GM12878 (cell line): ENCODE measurements around the gene MEIOSIN. TPM values are rescaled to one million over a fixed set of nuclear protein-coding genes. Genes with fewer than 3 reads are reported as not detected.

Source experiments
- CHD1 ChIP-seq: IDR thresholded peaks from 2 replicates; pipeline ENCODE4 v1.6.1; 2012; ENCODE audit warnings: low read depth, low read length, improper control_type of control experiment
- HCFC1 ChIP-seq: fragments of 150-350 bp; IDR thresholded peaks from 2 replicates; pipeline ENCODE4 v1.6.1; 2014; ENCODE audit warnings: low read length
- HDAC2 ChIP-seq: fragments of 200-600 bp; sonication (generic); IDR thresholded peaks from 2 replicates; pipeline ENCODE4 v1.6.1; 2017
- MTA2 ChIP-seq: fragments of 450-650 bp; IDR thresholded peaks from 2 replicates; pipeline ENCODE4 v1.6.1; 2016; ENCODE audit warnings: low read depth, mild to moderate bottlenecking, moderate library complexity
- POLR2AphosphoS5 ChIP-seq: IDR thresholded peaks from 2 replicates; pipeline ENCODE4 v1.6.1; 2011; ENCODE audit warnings: mild to moderate bottlenecking, low read length, inconsistent platforms
- RELA ChIP-seq: fragments of 450-650 bp; IDR thresholded peaks from 2 replicates; pipeline ENCODE4 v1.8.0; 2014; ENCODE audit warnings: borderline replicate concordance; ENCODE audit not compliant: partially characterized antibody
- RFX5 ChIP-seq: IDR thresholded peaks from 2 replicates; pipeline ENCODE4 v1.6.1; 2011; ENCODE audit warnings: low read depth, low read length, improper control_type of control experiment
- SMARCA5 ChIP-seq: fragments of 450-650 bp; IDR thresholded peaks from 2 replicates; pipeline ENCODE4 v1.6.1; 2017; ENCODE audit warnings: mild to moderate bottlenecking
- SREBF2 ChIP-seq: IDR thresholded peaks from 2 replicates; pipeline ENCODE4 v1.6.1; 2012; ENCODE audit warnings: mild to moderate bottlenecking, low read length
- SRF ChIP-seq, 2 experiments: IDR thresholded peaks; 2 replicates each; pipeline ENCODE4 v1.6.1; 2011; ENCODE audit warnings: low read depth in 2 of 2, low read length in 2 of 2, mild to moderate bottlenecking in 1 of 2, moderate library complexity in 1 of 2
- SUPT20H ChIP-seq: IDR thresholded peaks from 2 replicates; pipeline ENCODE4 v1.6.1; 2011; ENCODE audit warnings: low read depth, mild to moderate bottlenecking, low read length, moderate library complexity, borderline replicate concordance; ENCODE audit not compliant: control insufficient read depth
- TAF1 ChIP-seq: IDR thresholded peaks from 2 replicates; pipeline ENCODE4 v1.6.1; 2011; ENCODE audit warnings: mild to moderate bottlenecking, low read depth, low read length, borderline replicate concordance
- TCF12 ChIP-seq: IDR thresholded peaks from 2 replicates; pipeline ENCODE4 v1.6.1; 2011; ENCODE audit warnings: low read depth, mild to moderate bottlenecking, low read length
- ZNF384 ChIP-seq: IDR thresholded peaks from 2 replicates; pipeline ENCODE4 v1.6.1; 2012; ENCODE audit warnings: low read depth, mild to moderate bottlenecking, low read length, improper control_type of control experiment, borderline replicate concordance
- polyA plus RNA-seq, 11 experiments: library from polyadenylated mRNA; depleted of rRNA in 4 of 11; unstranded in 6 of 11; stranded (reverse) in 5 of 11; fragments of >200 nt; fragmentation: Nextera tagmentation in 4 of 11; fragmentation: Illumina TruSeq in 1 of 11; extraction: Ambion mirVana in 4 of 11; extraction: Trizol in 1 of 11; gene quantifications; 1 replicate in 1 of 11; 2 replicates in 10 of 11; pipeline versions ENCODE4 v1.2.1 to v1.2.3, GENCODE V29; 2011 to 2016; ENCODE audit warnings: inconsistent platforms in 2 of 11, missing spikeins in 2 of 11, low read depth in 1 of 11
- total RNA-seq, 4 experiments: library from RNA; depleted of rRNA in 3 of 4; stranded (reverse); fragments of >200 nt in 3 of 4; fragmentation: Illumina TruSeq in 1 of 4; extraction: Trizol in 1 of 4; gene quantifications; 2 replicates each; pipeline versions ENCODE4 v1.2.1 to v1.2.3, GENCODE V29; 2013 to 2021
- TF ChIP-seq, protein P1 (sequence below): fragments of 450-650 bp; formaldehyde crosslinking; IDR thresholded peaks from 2 replicates; pipeline ENCODE4 v1.4.0; 2020; ENCODE audit warnings: mild to moderate bottlenecking, moderate library complexity
- TF ChIP-seq, protein P2 (sequence below), 3 experiments: IDR thresholded peaks in 2 of 3; conservative IDR thresholded peaks in 1 of 3; 2 replicates each; pipeline ENCODE4 v1.5.1; 2011; ENCODE audit warnings: low read depth in 3 of 3, low read length in 3 of 3, mild to moderate bottlenecking in 3 of 3, control low read depth in 2 of 3, moderate library complexity in 2 of 3, inconsistent platforms in 1 of 3, mixed read lengths in 1 of 3; ENCODE audit not compliant: control insufficient read depth in 2 of 3, insufficient read depth in 1 of 3; ENCODE audit errors: extremely low read depth in 1 of 3
- TF ChIP-seq, protein P3 (sequence below): IDR thresholded peaks from 2 replicates; pipeline ENCODE4 v1.6.1; 2012; ENCODE audit warnings: low read length, inconsistent platforms
- TF ChIP-seq, protein P4 (sequence below): fragments of 450-650 bp; conservative IDR thresholded peaks from 2 replicates; pipeline ENCODE4 v1.6.1; 2017; ENCODE audit warnings: mild to moderate bottlenecking, moderate library complexity
- TF ChIP-seq, protein P5 (sequence below): IDR thresholded peaks from 2 replicates; pipeline ENCODE4 v1.6.1; 2012; ENCODE audit warnings: low read depth, low read length, improper control_type of control experiment

MEIOSIN gene
- total and polyA plus RNA-seq, 10 of the 15 experiments (the other 5 are each of a cell fraction or from before 2014, with no cell fraction given), result 0.05 to 0.66 (median 0.14) TPM; not detected in 4

DNA sequence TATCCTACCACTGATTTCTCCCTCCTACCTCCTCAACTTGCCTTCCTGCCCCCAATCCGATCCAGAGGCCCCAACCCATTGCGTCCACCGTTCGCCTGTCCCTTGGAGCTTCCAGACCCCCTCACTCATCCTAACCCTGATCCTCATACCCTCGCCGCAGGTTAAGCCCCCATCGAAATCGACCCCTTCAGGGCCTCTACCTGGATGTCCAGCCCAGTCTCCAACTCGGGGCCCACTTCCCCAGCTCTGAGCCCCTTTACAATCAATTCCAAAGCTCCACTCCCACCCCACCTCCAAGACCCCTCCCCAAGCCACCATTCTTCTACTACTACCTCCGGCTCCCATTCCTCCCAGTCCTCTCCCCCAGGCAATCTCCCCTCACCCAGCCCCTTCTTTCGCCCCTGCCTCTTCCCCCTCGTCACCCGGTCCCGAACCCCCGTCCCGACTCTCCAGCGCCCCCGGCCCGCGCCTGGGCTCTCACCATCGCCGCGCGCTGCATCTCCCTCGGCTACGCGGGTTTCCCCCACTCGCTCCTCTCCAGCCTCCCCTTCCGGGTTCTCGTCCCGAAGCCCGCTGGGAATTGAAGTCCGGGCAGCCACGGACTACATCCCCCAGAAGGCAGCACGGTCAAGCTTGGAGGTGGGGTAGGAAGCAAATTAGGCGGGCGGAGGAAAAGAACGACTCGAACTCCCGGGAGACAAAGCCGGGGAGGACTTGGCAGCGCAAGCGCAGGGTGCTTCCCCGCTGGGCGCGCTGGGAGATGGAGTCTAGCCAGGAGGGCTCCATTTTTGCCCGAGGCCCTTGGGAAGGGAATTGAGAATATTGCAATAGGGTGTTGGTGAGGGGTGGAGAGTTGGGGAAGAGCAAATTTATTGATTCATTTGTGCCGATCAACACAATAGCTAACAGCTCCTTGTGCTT is 2.6 kb upstream of the MEIOSIN start, which contains the start of gene FBXO46 (continued):
- TF ChIP-seq CHD1 (no peak), MTA2 (no peak), RFX5 (0 out of 2 replicates have a peak, but pooled peaks have one; percentile 22), HDAC2 (no peak), SUPT20H (no peak), RELA (peak; percentile 94), SMARCA5 (no peak), TAF1 (peak; percentile 79), POLR2AphosphoS5 (0 out of 2 replicates have a peak, but pooled peaks have one; percentile 47), TCF12 (peak; percentile 9; the same call in 1 of the 2 replicates), SREBF2 (no peak), ZNF384 (0 out of 2 replicates have a peak, but pooled peaks have one; percentile 3), SRF (IDR thresholded peaks at IDR 0.05; ENCODE audit: low read depth in 2 of 2, low read length in 2 of 2) (peak in 1 of 2 experiments; percentile 77; a peak in 2 of 4 replicates), HCFC1 (peak; percentile 99)
- TF ChIP-seq, protein P1, sequence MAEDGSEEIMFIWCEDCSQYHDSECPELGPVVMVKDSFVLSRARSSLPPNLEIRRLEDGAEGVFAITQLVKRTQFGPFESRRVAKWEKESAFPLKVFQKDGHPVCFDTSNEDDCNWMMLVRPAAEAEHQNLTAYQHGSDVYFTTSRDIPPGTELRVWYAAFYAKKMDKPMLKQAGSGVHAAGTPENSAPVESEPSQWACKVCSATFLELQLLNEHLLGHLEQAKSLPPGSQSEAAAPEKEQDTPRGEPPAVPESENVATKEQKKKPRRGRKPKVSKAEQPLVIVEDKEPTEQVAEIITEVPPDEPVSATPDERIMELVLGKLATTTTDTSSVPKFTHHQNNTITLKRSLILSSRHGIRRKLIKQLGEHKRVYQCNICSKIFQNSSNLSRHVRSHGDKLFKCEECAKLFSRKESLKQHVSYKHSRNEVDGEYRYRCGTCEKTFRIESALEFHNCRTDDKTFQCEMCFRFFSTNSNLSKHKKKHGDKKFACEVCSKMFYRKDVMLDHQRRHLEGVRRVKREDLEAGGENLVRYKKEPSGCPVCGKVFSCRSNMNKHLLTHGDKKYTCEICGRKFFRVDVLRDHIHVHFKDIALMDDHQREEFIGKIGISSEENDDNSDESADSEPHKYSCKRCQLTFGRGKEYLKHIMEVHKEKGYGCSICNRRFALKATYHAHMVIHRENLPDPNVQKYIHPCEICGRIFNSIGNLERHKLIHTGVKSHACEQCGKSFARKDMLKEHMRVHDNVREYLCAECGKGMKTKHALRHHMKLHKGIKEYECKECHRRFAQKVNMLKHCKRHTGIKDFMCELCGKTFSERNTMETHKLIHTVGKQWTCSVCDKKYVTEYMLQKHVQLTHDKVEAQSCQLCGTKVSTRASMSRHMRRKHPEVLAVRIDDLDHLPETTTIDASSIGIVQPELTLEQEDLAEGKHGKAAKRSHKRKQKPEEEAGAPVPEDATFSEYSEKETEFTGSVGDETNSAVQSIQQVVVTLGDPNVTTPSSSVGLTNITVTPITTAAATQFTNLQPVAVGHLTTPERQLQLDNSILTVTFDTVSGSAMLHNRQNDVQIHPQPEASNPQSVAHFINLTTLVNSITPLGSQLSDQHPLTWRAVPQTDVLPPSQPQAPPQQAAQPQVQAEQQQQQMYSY (CRISPR knock-in tag), result no peak
- TF ChIP-seq, protein P2, sequence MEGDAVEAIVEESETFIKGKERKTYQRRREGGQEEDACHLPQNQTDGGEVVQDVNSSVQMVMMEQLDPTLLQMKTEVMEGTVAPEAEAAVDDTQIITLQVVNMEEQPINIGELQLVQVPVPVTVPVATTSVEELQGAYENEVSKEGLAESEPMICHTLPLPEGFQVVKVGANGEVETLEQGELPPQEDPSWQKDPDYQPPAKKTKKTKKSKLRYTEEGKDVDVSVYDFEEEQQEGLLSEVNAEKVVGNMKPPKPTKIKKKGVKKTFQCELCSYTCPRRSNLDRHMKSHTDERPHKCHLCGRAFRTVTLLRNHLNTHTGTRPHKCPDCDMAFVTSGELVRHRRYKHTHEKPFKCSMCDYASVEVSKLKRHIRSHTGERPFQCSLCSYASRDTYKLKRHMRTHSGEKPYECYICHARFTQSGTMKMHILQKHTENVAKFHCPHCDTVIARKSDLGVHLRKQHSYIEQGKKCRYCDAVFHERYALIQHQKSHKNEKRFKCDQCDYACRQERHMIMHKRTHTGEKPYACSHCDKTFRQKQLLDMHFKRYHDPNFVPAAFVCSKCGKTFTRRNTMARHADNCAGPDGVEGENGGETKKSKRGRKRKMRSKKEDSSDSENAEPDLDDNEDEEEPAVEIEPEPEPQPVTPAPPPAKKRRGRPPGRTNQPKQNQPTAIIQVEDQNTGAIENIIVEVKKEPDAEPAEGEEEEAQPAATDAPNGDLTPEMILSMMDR (IDR thresholded peaks at IDR 0.05 in 2 of 3, conservative IDR thresholded peaks at IDR 0.05 in 1 of 3; ENCODE audit: control insufficient read depth in 2 of 3, extremely low read depth in 1 of 3, insufficient read depth in 1 of 3, low read depth in 3 of 3, low read length in 3 of 3), result peak; percentile 28 to 40 (median 35); a peak in 5 of 6 replicates
- TF ChIP-seq, protein P3, sequence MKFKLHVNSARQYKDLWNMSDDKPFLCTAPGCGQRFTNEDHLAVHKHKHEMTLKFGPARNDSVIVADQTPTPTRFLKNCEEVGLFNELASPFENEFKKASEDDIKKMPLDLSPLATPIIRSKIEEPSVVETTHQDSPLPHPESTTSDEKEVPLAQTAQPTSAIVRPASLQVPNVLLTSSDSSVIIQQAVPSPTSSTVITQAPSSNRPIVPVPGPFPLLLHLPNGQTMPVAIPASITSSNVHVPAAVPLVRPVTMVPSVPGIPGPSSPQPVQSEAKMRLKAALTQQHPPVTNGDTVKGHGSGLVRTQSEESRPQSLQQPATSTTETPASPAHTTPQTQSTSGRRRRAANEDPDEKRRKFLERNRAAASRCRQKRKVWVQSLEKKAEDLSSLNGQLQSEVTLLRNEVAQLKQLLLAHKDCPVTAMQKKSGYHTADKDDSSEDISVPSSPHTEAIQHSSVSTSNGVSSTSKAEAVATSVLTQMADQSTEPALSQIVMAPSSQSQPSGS, result no peak
- TF ChIP-seq, protein P4, sequence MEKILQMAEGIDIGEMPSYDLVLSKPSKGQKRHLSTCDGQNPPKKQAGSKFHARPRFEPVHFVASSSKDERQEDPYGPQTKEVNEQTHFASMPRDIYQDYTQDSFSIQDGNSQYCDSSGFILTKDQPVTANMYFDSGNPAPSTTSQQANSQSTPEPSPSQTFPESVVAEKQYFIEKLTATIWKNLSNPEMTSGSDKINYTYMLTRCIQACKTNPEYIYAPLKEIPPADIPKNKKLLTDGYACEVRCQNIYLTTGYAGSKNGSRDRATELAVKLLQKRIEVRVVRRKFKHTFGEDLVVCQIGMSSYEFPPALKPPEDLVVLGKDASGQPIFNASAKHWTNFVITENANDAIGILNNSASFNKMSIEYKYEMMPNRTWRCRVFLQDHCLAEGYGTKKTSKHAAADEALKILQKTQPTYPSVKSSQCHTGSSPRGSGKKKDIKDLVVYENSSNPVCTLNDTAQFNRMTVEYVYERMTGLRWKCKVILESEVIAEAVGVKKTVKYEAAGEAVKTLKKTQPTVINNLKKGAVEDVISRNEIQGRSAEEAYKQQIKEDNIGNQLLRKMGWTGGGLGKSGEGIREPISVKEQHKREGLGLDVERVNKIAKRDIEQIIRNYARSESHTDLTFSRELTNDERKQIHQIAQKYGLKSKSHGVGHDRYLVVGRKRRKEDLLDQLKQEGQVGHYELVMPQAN, result no peak
- TF ChIP-seq, protein P5, sequence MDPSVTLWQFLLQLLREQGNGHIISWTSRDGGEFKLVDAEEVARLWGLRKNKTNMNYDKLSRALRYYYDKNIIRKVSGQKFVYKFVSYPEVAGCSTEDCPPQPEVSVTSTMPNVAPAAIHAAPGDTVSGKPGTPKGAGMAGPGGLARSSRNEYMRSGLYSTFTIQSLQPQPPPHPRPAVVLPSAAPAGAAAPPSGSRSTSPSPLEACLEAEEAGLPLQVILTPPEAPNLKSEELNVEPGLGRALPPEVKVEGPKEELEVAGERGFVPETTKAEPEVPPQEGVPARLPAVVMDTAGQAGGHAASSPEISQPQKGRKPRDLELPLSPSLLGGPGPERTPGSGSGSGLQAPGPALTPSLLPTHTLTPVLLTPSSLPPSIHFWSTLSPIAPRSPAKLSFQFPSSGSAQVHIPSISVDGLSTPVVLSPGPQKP, result peak; percentile 53; the same call in 1 of the 2 replicates
